ENCODE measurements around the gene IRF4.
"Not testable (repeated sequence)": the region's sequence is repeated elsewhere in the genome, so short reads cannot be mapped to it uniquely, and the experiment has no call there.

The IRF4 gene

GRCh38 chr6:367891-368630 lies 23.5 kb upstream of the IRF4 start:
- TF ChIP-seq CTCF (IDR thresholded peaks at IDR 0.05; ENCODE audit: low read depth, low read length): no peak
- no peak for DNase-seq (ENCODE audit: extremely low read depth, low read depth)

GRCh38 chr6:369559-370431 lies 21.8 kb upstream of the IRF4 start:
- DNase-seq (ENCODE audit: extremely low read depth, low read depth): no peak
- TF ChIP-seq CTCF (IDR thresholded peaks at IDR 0.05; ENCODE audit: low read depth, low read length): no peak

GRCh38 chr6:370555-370954 lies 21.0 kb upstream of the IRF4 start:
- no peak for DNase-seq (ENCODE audit: extremely low read depth, low read depth)
- TF ChIP-seq CTCF (IDR thresholded peaks at IDR 0.05; ENCODE audit: low read depth, low read length): no peak

GRCh38 chr6:371851-372250 lies 19.7 kb upstream of the IRF4 start:
- DNase-seq (ENCODE audit: extremely low read depth, low read depth): not testable (repeated sequence)

- DNase-seq (ENCODE audit: extremely low read depth, low read depth): no peak
- no peak for TF ChIP-seq CTCF (IDR thresholded peaks at IDR 0.05; ENCODE audit: low read depth, low read length)
Measured at GRCh38 chr6:372336-372911, 19.1 kb upstream of the IRF4 start.

- DNase-seq (ENCODE audit: extremely low read depth, low read depth): no peak
- no peak for TF ChIP-seq CTCF (IDR thresholded peaks at IDR 0.05; ENCODE audit: low read depth, low read length)
Measured at GRCh38 chr6:373031-373430, 18.5 kb upstream of the IRF4 start.

GRCh38 chr6:373773-374724 lies 17.5 kb upstream of the IRF4 start:
- peak; percentile 11 for TF ChIP-seq CTCF (IDR thresholded peaks at IDR 0.05; ENCODE audit: low read depth, low read length)
- DNase-seq (ENCODE audit: extremely low read depth, low read depth): no peak
